Neuronal stem cell (in vitro differentiated cells): ENCODE results near the gene SELL. TPM values are rescaled to one million over a fixed set of nuclear protein-coding genes. Genes with fewer than 3 reads are reported as not detected.

Source experiments
- DNase-seq: peaks from one replicate; pipeline ENCODE4 v3.0.0-alpha.2; 2013; ENCODE audit warnings: low spot score
- H2AFZ ChIP-seq: one replicate; pipeline ENCODE4 v1.6.1; 2013; ENCODE audit warnings: mild to moderate bottlenecking, low read length, inconsistent platforms
- H2AK5ac ChIP-seq: 2 replicates; pipeline ENCODE4 v1.6.1; 2013; ENCODE audit warnings: low read depth, mild to moderate bottlenecking, inconsistent platforms, low read length, moderate library complexity, mixed read lengths
- H2BK120ac ChIP-seq: 2 replicates; pipeline ENCODE4 v1.6.1; 2013; ENCODE audit warnings: low read depth, mild to moderate bottlenecking, inconsistent platforms, low read length, moderate library complexity, mixed read lengths
- H2BK12ac ChIP-seq: one replicate; pipeline ENCODE4 v1.6.1; 2013; ENCODE audit warnings: low read length, inconsistent platforms
- H2BK15ac ChIP-seq: 2 replicates; pipeline ENCODE4 v1.6.1; 2013; ENCODE audit warnings: mild to moderate bottlenecking, low read length, inconsistent platforms, mixed read lengths
- H2BK5ac ChIP-seq: one replicate; pipeline ENCODE4 v1.6.1; 2013; ENCODE audit warnings: inconsistent platforms, mild to moderate bottlenecking, low read length, moderate library complexity
- H3K14ac ChIP-seq: one replicate; pipeline ENCODE4 v1.6.1; 2013; ENCODE audit warnings: low read length, inconsistent platforms
- H3K18ac ChIP-seq: 2 replicates; pipeline ENCODE4 v1.6.1; 2013; ENCODE audit warnings: low read length, inconsistent platforms
- H3K23ac ChIP-seq: 2 replicates; pipeline ENCODE4 v1.6.1; 2013; ENCODE audit warnings: low read depth, mild to moderate bottlenecking, mixed read lengths, low read length, inconsistent platforms; ENCODE audit not compliant: poor library complexity
- H3K27ac ChIP-seq: replicated peaks from 3 replicates; pipeline ENCODE4 v1.5.1; 2013; ENCODE audit warnings: low read length, inconsistent platforms
- H3K27me3 ChIP-seq, 3 experiments: 2 replicates each; pipeline ENCODE4 v1.6.1; 2013; ENCODE audit warnings: low read length in 3 of 3, mild to moderate bottlenecking in 2 of 3, inconsistent platforms in 1 of 3, low read depth in 1 of 3, mixed read lengths in 1 of 3, moderate library complexity in 1 of 3; ENCODE audit not compliant: control insufficient read depth in 3 of 3, insufficient read depth in 3 of 3
- H3K36me3 ChIP-seq, 2 donors: replicated peaks in 1 of 2; 2 replicates each; pipeline ENCODE4 v1.6.1; 2013; ENCODE audit warnings: low read length in 2 of 2; ENCODE audit not compliant: control insufficient read depth in 2 of 2, insufficient read depth in 2 of 2
- H3K4ac ChIP-seq: 2 replicates; pipeline ENCODE4 v1.6.1; 2013; ENCODE audit warnings: inconsistent platforms, mild to moderate bottlenecking, low read length, moderate library complexity
- H3K4me1 ChIP-seq, 2 donors: 1 replicate in 1 of 2; 2 replicates in 1 of 2; pipeline ENCODE4 v1.6.1; 2013; ENCODE audit warnings: low read length in 2 of 2, low read depth in 1 of 2; ENCODE audit not compliant: control insufficient read depth in 2 of 2, insufficient read depth in 1 of 2
- H3K4me2 ChIP-seq: one replicate; pipeline ENCODE4 v1.6.1; 2013; ENCODE audit warnings: mild to moderate bottlenecking, low read length, inconsistent platforms; ENCODE audit not compliant: insufficient read depth, poor library complexity, severe bottlenecking
- H3K4me3 ChIP-seq, 2 donors: 2 replicates each; pipeline ENCODE4 v1.5.1; 2013; ENCODE audit warnings: low read length in 2 of 2, mild to moderate bottlenecking in 2 of 2, inconsistent platforms in 1 of 2, moderate library complexity in 1 of 2
- H3K79me1 ChIP-seq: one replicate; pipeline ENCODE4 v1.6.1; 2013; ENCODE audit warnings: low read depth, mild to moderate bottlenecking, inconsistent platforms, low read length, moderate library complexity
- H3K9ac ChIP-seq: one replicate; pipeline ENCODE4 v1.6.1; 2013; ENCODE audit warnings: mild to moderate bottlenecking, low read depth, low read length, inconsistent platforms; ENCODE audit not compliant: poor library complexity
- H3K9me3 ChIP-seq, 2 donors: replicated peaks in 1 of 2; 2 replicates each; pipeline versions ENCODE3 to v1.6.1; 2013; ENCODE audit warnings: low read length in 2 of 2, mild to moderate bottlenecking in 2 of 2, inconsistent platforms in 1 of 2, low read depth in 1 of 2, mixed read lengths in 1 of 2, moderate library complexity in 1 of 2; ENCODE audit not compliant: control insufficient read depth in 2 of 2, insufficient read depth in 1 of 2
- H4K8ac ChIP-seq: one replicate; pipeline ENCODE4 v1.6.1; 2013; ENCODE audit warnings: low read depth, mild to moderate bottlenecking, inconsistent platforms, low read length, moderate library complexity
- H4K91ac ChIP-seq: one replicate; pipeline ENCODE4 v1.6.1; 2013; ENCODE audit warnings: low read length, low read depth, mild to moderate bottlenecking, inconsistent platforms; ENCODE audit not compliant: poor library complexity
- WGBS, 2 donors: extraction: QIAGEN DNeasy Blood & Tissue Kit; methylation state at CpG; one replicate each; pipeline ENCODE4 v1.1.7; 2013; ENCODE audit warnings: missing lambda C conversion rate in 2 of 2, mixed read lengths in 1 of 2; ENCODE audit not compliant: insufficient read length in 2 of 2, insufficient replicate concordance in 1 of 2; ENCODE audit errors: extremely low coverage in 2 of 2; 5-methylcytosine and 5-hydroxymethylcytosine counted together
- polyA plus RNA-seq, 2 experiments: library from polyadenylated mRNA; stranded (reverse); fragments of 200-250 nt; gene quantifications; one replicate each; pipeline ENCODE4 v1.2.3, GENCODE V29; 2013

The SELL gene
- polyA plus RNA-seq (2013, experiment 1 of 2), result not detected
- polyA plus RNA-seq (2013, experiment 2 of 2), result not detected

- Histone ChIP-seq H2BK5ac (no peak within 1 kb of the TSS), H3K9ac (no peak within 1 kb of the TSS), H3K4ac (no peak within 1 kb of the TSS), H3K27me3 (no peaks in the 10 kb centered on the region), H3K4me2 (peak within 1 kb of the TSS; percentile 13), H3K4me1 (peaks cover 0 to 1% of the 10 kb centered on the region in 2 donors), H4K91ac (no peak within 1 kb of the TSS), H3K23ac (no peak within 1 kb of the TSS), H4K8ac (no peak within 1 kb of the TSS), H3K4me3 (no peak within 1 kb of the TSS), H2AK5ac (no peak within 1 kb of the TSS), H2BK120ac (no peak within 1 kb of the TSS), H3K18ac (no peak within 1 kb of the TSS), H2AFZ (peak within 1 kb of the TSS; percentile 53), H3K27ac (no peak within 1 kb of the TSS), H3K36me3 (no peaks in the 10 kb centered on the region), H3K14ac (no peak within 1 kb of the TSS), H3K9me3 (no peaks in the 10 kb centered on the region), H2BK12ac (no peak within 1 kb of the TSS), H2BK15ac (no peak within 1 kb of the TSS), H3K79me1 (no peaks in the 10 kb centered on the region)
- no CpG with 5 or more reads among the region's 6 CpGs for WGBS, 2 donors
- peak; percentile 33 for DNase-seq
These were observed at the start of gene SELL for GRCh38 chr1:169711469-169712308. TSS of gene SELL (minus strand) at chr1:169711620. CDS start at chr1:169711498, 122 bp downstream.

GRCh38 chr1:169759038-169759437 is 47.6 kb upstream of the SELL start:
- H3K4me2 ChIP-seq, result no peak overlapping the region
- H3K79me1 ChIP-seq, result no peaks in the 10 kb centered on the region
- no peak overlapping the region for H2AFZ ChIP-seq
- H2AK5ac ChIP-seq, result no peak overlapping the region
- no CpG with 5 or more reads among the region's 3 CpGs for WGBS, 2 donors
- H3K4me1 ChIP-seq, result no peaks in the 10 kb centered on the region
- no peak overlapping the region for H3K9ac ChIP-seq
- no peak overlapping the region for H3K27ac ChIP-seq
- no peak overlapping the region for H4K8ac ChIP-seq
- H3K23ac ChIP-seq, result no peak overlapping the region
- H3K36me3 ChIP-seq, result no peaks in the 10 kb centered on the region
- H3K4ac ChIP-seq, result no peak overlapping the region
- no peak overlapping the region for H2BK5ac ChIP-seq
- no peak for DNase-seq
- no peak overlapping the region for H2BK15ac ChIP-seq
- no peak overlapping the region for H2BK120ac ChIP-seq
- H2BK12ac ChIP-seq, result no peak overlapping the region
- no peak overlapping the region for H3K14ac ChIP-seq
- peaks cover 0 to 2% (median 0%) of the 10 kb centered on the region in 3 experiments for H3K27me3 ChIP-seq
- H3K9me3 ChIP-seq, result no peaks in the 10 kb centered on the region
- no peak overlapping the region for H3K18ac ChIP-seq
- no peak overlapping the region for H4K91ac ChIP-seq
- H3K4me3 ChIP-seq, result no peak overlapping the region

GRCh38 chr1:169753549-169753948 is 42.1 kb upstream of the SELL start:
- no peaks in the 10 kb centered on the region for H3K36me3 ChIP-seq
- no peak overlapping the region for H2AFZ ChIP-seq
- no peak overlapping the region for H4K91ac ChIP-seq
- no peak overlapping the region for H3K18ac ChIP-seq
- H3K4ac ChIP-seq, result no peak overlapping the region
- no peak for DNase-seq
- no peak overlapping the region for H3K9ac ChIP-seq
- H3K4me3 ChIP-seq, result no peak overlapping the region
- no peak overlapping the region for H3K27ac ChIP-seq
- no peak overlapping the region for H3K23ac ChIP-seq
- no peak overlapping the region for H3K14ac ChIP-seq
- H3K4me1 ChIP-seq, result no peaks in the 10 kb centered on the region
- H2BK120ac ChIP-seq, result no peak overlapping the region
- H3K27me3 ChIP-seq, result peaks cover 0 to 4% (median 0%) of the 10 kb centered on the region in 3 experiments
- no CpG with 5 or more reads among the region's 4 CpGs for WGBS, 2 donors
- H2BK15ac ChIP-seq, result no peak overlapping the region
- H4K8ac ChIP-seq, result no peak overlapping the region
- H2BK5ac ChIP-seq, result no peak overlapping the region
- H3K4me2 ChIP-seq, result no peak overlapping the region
- no peaks in the 10 kb centered on the region for H3K9me3 ChIP-seq
- H2AK5ac ChIP-seq, result no peak overlapping the region
- no peaks in the 10 kb centered on the region for H3K79me1 ChIP-seq
- no peak overlapping the region for H2BK12ac ChIP-seq

- H4K8ac ChIP-seq, result no peak overlapping the region
- no peak overlapping the region for H2AFZ ChIP-seq
- H3K18ac ChIP-seq, result no peak overlapping the region
- H2BK120ac ChIP-seq, result no peak overlapping the region
- no peak overlapping the region for H3K9ac ChIP-seq
- no peak overlapping the region for H2AK5ac ChIP-seq
- no peak overlapping the region for H3K4me3 ChIP-seq
- H3K4ac ChIP-seq, result no peak overlapping the region
- H3K4me2 ChIP-seq, result no peak overlapping the region
- no peaks in the 10 kb centered on the region for H3K9me3 ChIP-seq
- H3K4me1 ChIP-seq, result no peaks in the 10 kb centered on the region
- H3K27ac ChIP-seq, result no peak overlapping the region
- no peaks in the 10 kb centered on the region for H3K79me1 ChIP-seq
- peaks cover 0 to 8% (median 0%) of the 10 kb centered on the region in 3 experiments for H3K27me3 ChIP-seq
- H2BK12ac ChIP-seq, result no peak overlapping the region
- WGBS, 2 donors, result no CpG with 5 or more reads among the region's 1 CpG
- no peaks in the 10 kb centered on the region for H3K36me3 ChIP-seq
- H2BK5ac ChIP-seq, result no peak overlapping the region
- DNase-seq, result no peak
- no peak overlapping the region for H2BK15ac ChIP-seq
- H3K14ac ChIP-seq, result no peak overlapping the region
- H4K91ac ChIP-seq, result no peak overlapping the region
- no peak overlapping the region for H3K23ac ChIP-seq
These were observed 38.6 kb upstream of the SELL start for GRCh38 chr1:169750041-169750440.
